Thoracic aorta (tissue), 2 donors: ENCODE data around the gene NRTN. TPM values are rescaled to one million over a fixed set of nuclear protein-coding genes. Genes with fewer than 3 reads are reported as not detected.

ENCODE experiments used
- ATAC-seq: fragments of 150-250 bp; one replicate; pipeline ENCODE4 v1.8.0; 2017; ENCODE audit warnings: low read depth; ENCODE audit not compliant: insufficient number of reproducible peaks, low FRiP score
- DNase-seq: peaks from one replicate; pipeline ENCODE4 v3.0.0-alpha.2; 2020; ENCODE audit warnings: low spot score
- H3K27ac ChIP-seq, 2 donors: fragments of 200-600 bp; sonication (generic); 1 replicate in 1 of 2; 2 replicates in 1 of 2; pipeline ENCODE4 v1.5.1; 2016; ENCODE audit warnings: mild to moderate bottlenecking in 2 of 2, moderate library complexity in 2 of 2
- H3K27me3 ChIP-seq: fragments of 200-600 bp; sonication (generic); replicated peaks from 2 replicates; pipeline ENCODE4 v1.6.0; 2016; ENCODE audit warnings: mild to moderate bottlenecking; ENCODE audit not compliant: insufficient read depth
- H3K36me3 ChIP-seq: fragments of 200-600 bp; sonication (generic); one replicate; pipeline ENCODE4 v1.5.1; 2016
- H3K4me1 ChIP-seq, 2 donors: fragments of 200-600 bp; sonication (generic); 1 replicate in 1 of 2; 2 replicates in 1 of 2; pipeline versions ENCODE4 v1.5.1 to v1.6.0; 2016; ENCODE audit warnings: low read depth in 2 of 2, mild to moderate bottlenecking in 1 of 2; ENCODE audit not compliant: control insufficient read depth in 1 of 2
- H3K4me3 ChIP-seq: fragments of 200-600 bp; sonication (generic); 2 replicates; pipeline ENCODE4 v1.5.1; 2016; ENCODE audit warnings: mild to moderate bottlenecking
- H3K9me3 ChIP-seq: fragments of 200-600 bp; sonication (generic); 2 replicates; pipeline ENCODE4 v1.5.1; 2016
- total RNA-seq, 2 donors: library from RNA; depleted of rRNA; stranded (reverse); fragments of >200 nt; gene quantifications; one replicate each; pipeline versions ENCODE4 v1.1.0 to v1.2.3, GENCODE V29; 2016
- TF ChIP-seq, protein P1 (sequence below): fragments of 200-600 bp; sonication (generic); IDR thresholded peaks from one replicate; pipeline ENCODE4 v1.5.1; 2019; ENCODE audit warnings: antibody characterized with exemption

Gene NRTN
- total RNA-seq, 2 donors from 2014 or later = not detected

DNA sequence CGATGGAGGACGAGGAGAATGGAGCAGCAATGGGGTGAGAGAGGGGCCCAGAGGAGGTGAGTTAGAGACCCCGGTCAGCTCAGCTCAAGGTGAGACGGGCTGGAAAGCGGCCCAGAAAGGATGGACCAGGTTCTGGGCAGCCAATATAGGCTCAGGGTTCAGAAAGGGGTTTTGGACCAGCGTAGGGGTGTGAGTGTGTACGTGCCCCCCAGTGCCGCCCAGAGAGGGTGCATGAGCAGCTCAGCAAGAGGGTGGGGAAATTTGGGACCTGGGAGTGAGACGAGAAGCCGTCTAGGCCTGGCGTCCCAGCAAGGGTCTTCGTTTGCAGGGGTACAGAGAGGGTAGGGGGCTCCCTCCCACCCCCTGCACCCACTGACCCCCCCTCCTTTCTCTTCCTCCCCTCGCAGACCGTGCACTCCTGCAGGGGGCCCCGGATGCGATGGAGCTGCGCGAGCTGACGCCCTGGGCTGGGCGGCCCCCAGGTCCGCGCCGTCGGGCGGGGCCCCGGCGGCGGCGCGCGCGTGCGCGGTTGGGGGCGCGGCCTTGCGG, 22.5 kb downstream of the NRTN start:
- Histone ChIP-seq H3K4me3 (peak overlapping the region; percentile 72), H3K9me3 (no peaks in the 10 kb centered on the region), H3K36me3 (no peaks in the 10 kb centered on the region), H3K27me3 (peaks cover 3% of the 10 kb centered on the region), H3K27ac (no peak overlapping the region), H3K4me1 (peaks cover 4 to 16% of the 10 kb centered on the region in 2 donors)
- no peak for ATAC-seq
- TF ChIP-seq, protein P1, sequence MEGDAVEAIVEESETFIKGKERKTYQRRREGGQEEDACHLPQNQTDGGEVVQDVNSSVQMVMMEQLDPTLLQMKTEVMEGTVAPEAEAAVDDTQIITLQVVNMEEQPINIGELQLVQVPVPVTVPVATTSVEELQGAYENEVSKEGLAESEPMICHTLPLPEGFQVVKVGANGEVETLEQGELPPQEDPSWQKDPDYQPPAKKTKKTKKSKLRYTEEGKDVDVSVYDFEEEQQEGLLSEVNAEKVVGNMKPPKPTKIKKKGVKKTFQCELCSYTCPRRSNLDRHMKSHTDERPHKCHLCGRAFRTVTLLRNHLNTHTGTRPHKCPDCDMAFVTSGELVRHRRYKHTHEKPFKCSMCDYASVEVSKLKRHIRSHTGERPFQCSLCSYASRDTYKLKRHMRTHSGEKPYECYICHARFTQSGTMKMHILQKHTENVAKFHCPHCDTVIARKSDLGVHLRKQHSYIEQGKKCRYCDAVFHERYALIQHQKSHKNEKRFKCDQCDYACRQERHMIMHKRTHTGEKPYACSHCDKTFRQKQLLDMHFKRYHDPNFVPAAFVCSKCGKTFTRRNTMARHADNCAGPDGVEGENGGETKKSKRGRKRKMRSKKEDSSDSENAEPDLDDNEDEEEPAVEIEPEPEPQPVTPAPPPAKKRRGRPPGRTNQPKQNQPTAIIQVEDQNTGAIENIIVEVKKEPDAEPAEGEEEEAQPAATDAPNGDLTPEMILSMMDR = no peak
- no peak for DNase-seq

DNA sequence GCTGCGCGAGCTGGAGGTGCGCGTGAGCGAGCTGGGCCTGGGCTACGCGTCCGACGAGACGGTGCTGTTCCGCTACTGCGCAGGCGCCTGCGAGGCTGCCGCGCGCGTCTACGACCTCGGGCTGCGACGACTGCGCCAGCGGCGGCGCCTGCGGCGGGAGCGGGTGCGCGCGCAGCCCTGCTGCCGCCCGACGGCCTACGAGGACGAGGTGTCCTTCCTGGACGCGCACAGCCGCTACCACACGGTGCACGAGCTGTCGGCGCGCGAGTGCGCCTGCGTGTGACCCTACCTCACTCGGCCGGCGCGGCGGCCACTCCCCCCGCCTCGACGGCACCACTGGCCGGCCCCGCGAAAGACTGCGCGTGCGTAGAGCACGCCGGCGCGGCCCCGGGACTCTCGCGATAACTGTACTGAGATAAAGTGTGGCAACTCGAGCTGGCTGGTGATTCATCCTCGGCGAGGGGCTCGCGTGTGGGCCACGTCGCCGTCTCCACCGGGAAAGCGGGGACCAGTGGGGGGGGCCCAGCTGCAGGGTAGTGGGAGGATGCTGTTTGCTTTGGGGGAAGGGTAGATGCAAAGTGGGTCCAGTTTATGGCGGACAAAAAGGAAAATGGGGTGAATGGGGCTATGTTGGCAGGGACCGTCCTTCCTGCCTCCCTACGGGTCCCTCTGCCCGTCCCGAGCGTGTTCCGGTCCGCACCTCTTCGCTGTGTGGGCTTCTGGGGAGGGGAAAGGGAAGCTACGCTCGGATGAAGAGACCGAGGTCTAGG, 23.2 kb downstream of the NRTN start:
- no peak overlapping the region for H3K27ac ChIP-seq
- DNase-seq (peak; percentile 36), ATAC-seq (peak; percentile 26)
- peak overlapping the region; percentile 72 for H3K4me3 ChIP-seq
- H3K4me1 ChIP-seq = peaks cover 4 to 16% of the 10 kb centered on the region in 2 donors
- H3K9me3 ChIP-seq = no peaks in the 10 kb centered on the region
- H3K36me3 ChIP-seq = no peaks in the 10 kb centered on the region
- peaks cover 3% of the 10 kb centered on the region for H3K27me3 ChIP-seq
- TF ChIP-seq, protein P1 = no peak

DNA sequence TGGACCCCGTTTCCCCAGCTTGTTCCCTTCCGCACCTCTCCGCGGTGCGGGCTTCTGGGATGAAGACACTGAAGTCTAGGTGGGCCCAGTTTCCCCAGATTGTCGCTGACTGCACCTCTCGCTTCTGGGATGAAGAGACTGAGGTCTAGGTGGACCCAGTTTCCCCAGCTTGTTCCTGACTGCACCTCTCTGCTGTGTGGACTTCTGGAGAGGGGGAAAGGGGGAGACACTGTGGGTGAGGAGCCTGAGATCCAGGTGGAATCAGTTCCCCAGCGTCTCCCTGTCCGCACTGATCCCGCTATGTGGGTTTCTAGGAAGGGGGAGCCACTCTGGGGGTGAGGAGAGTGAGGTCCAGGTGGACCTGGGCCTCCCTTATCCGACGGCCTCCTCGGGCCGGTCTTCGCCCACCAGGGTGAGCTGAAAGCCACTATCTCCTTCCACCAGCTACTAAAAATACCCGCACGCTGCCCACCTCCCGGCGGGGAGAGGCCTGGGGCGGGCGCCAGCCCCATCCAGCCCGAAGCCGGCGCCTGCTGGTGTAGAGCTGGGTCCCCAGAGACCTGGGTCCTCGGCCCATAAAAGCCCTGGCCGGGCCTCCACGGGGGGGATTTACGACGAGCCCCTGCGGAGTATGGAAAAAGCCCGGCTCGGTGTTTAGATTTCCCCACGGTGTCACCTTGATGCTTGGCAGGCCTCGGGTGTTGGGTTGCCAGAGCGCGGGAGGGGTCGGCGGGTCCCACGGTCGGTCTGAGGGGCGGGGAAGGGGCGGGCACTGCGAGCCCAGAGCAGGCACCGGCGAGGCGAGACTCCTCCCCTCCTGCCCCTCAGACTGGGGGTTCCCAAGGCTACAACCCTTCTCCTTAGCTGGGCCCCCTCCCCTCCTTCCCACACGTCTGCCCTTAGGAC, 24.0 kb downstream of the NRTN start:
- H3K9me3 ChIP-seq = no peaks in the 10 kb centered on the region
- peaks cover 3% of the 10 kb centered on the region for H3K27me3 ChIP-seq
- H3K27ac ChIP-seq = no peak overlapping the region
- no peaks in the 10 kb centered on the region for H3K36me3 ChIP-seq
- ATAC-seq (no peak), DNase-seq (no peak)
- H3K4me1 ChIP-seq = peaks cover 4 to 16% of the 10 kb centered on the region in 2 donors
- TF ChIP-seq, protein P1 = no peak
- peak overlapping the region; percentile 72 for H3K4me3 ChIP-seq

DNA sequence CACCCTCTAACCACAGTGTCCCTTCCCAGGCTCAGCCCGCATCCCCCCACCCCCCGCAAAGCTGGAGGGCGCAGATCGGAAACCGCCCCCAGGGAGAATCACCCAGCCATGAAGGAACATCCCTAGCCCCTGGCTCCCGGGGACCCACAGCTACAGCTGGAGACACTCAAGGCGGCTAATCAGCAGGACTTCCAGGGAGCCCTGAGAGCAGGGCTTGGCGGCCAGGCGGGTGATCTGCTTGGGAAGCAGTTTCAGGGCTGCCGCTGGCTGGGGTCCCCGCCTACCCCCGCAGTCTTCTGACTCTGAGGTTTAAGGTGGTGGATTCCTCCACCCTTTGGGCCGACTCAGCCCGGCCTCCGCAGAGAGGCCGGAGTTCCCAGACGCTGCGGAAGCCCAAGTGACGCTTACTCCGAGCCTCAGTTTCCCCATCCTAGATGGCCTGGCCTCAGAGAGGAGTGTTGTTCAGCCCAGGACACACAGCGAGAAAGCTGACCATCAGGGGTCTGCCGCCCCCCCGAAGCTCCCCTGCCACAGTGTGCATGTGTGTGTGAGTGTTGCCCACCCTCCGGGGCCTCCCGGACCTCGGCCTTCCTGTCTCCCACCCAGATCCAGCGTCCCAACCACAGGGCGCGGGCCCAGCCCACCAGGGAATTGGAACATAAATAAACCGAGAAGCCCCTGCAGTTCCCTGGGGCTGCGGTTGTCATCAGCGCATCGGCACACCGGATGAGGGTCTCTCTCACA, 24.9 kb downstream of the NRTN start:
- Histone ChIP-seq H3K27me3 (peaks cover 3% of the 10 kb centered on the region), H3K27ac (no peak overlapping the region), H3K4me3 (peak overlapping the region; percentile 72), H3K36me3 (no peaks in the 10 kb centered on the region), H3K4me1 (peaks cover 4 to 16% of the 10 kb centered on the region in 2 donors), H3K9me3 (no peaks in the 10 kb centered on the region)
- TF ChIP-seq, protein P1 = no peak
- ATAC-seq (no peak), DNase-seq (no peak)
